Vagina (tissue), 2 donors: Measurements from ENCODE around the gene TPGS2. TPM values are rescaled to one million over a fixed set of nuclear protein-coding genes. Genes with fewer than 3 reads are reported as not detected.
"Not testable (repeated sequence)": the region's sequence is repeated elsewhere in the genome, so short reads cannot be mapped to it uniquely, and the experiment has no call there.

Experiments used
- DNase-seq, 2 donors: peaks; one replicate each; pipeline ENCODE4 v3.0.0-alpha.2; 2017; ENCODE audit errors: extremely low spot score in 2 of 2
- H3K27ac ChIP-seq: fragments of 200-600 bp; sonication (generic); one replicate; pipeline ENCODE4 v1.5.1; 2019
- H3K27me3 ChIP-seq: fragments of 200-600 bp; sonication (generic); one replicate; pipeline ENCODE4 v1.5.1; 2019
- H3K36me3 ChIP-seq, 2 donors: fragments of 200-600 bp; sonication (generic); one replicate each; pipeline ENCODE4 v1.5.1; 2017 to 2019
- H3K4me1 ChIP-seq: fragments of 200-600 bp; sonication (generic); one replicate; pipeline ENCODE4 v1.5.1; 2019
- H3K4me3 ChIP-seq, 2 donors: fragments of 200-600 bp; sonication (generic); 1 replicate in 1 of 2; 2 replicates in 1 of 2; pipeline ENCODE4 v1.5.1; 2016 to 2019
- H3K9me3 ChIP-seq: fragments of 200-600 bp; sonication (generic); one replicate; pipeline ENCODE4 v1.5.1; 2019
- CTCF ChIP-seq, 3 experiments: fragments of 450-650 bp in 2 of 3; fragments of 200-600 bp in 1 of 3; sonication (generic) in 1 of 3; IDR thresholded peaks; one replicate each; pipeline ENCODE4 v1.5.1; 2017 to 2019; ENCODE audit warnings: antibody characterized with exemption in 3 of 3, mild to moderate bottlenecking in 2 of 3, moderate library complexity in 2 of 3
- POLR2A ChIP-seq, 2 donors: fragments of 450-650 bp; IDR thresholded peaks; one replicate each; pipeline ENCODE4 v1.6.1; 2017; ENCODE audit warnings: antibody characterized with exemption in 2 of 2, mild to moderate bottlenecking in 2 of 2, moderate library complexity in 2 of 2
- POLR2AphosphoS5 ChIP-seq, 2 donors: sonication (generic); formaldehyde crosslinking; IDR thresholded peaks; one replicate each; pipeline ENCODE4 v1.9.0; 2017; ENCODE audit warnings: antibody characterized with exemption in 2 of 2, mild to moderate bottlenecking in 2 of 2, low read depth in 1 of 2; ENCODE audit not compliant: insufficient read depth in 1 of 2
- intact Hi-C: fragments of 100-400 bp; cut with DNase I; formaldehyde crosslinking; loops from one replicate; pipeline ENCODE4 v1.15.1; 2023
- total RNA-seq: library from RNA; depleted of rRNA; stranded (reverse); fragments of >200 nt; gene quantifications from one replicate; pipeline ENCODE4 v1.2.3, GENCODE V29; 2016

The TPGS2 gene
- total RNA-seq = 171 TPM

- Histone ChIP-seq H3K27me3 (no peaks in the 10 kb centered on the region), H3K4me3 (peak within 1 kb of the TSS; percentile 81 to 95), H3K27ac (peak within 1 kb of the TSS; percentile 84), H3K36me3 (no peaks in the 10 kb centered on the region), H3K4me1 (peaks cover 34% of the 10 kb centered on the region), H3K9me3 (no peaks in the 10 kb centered on the region)
- intact Hi-C loops = no loop called here
- peak in 1 of 3 experiments; percentile 28 for TF ChIP-seq CTCF (IDR thresholded peaks at IDR 0.05)
- TF ChIP-seq POLR2A (IDR thresholded peaks at IDR 0.05) = peak in 1 of 2 donors; percentile 20
- peak; percentile 6 to 72 for TF ChIP-seq POLR2AphosphoS5 (IDR thresholded peaks at IDR 0.05; ENCODE audit: insufficient read depth in 1 of 2, low read depth in 1 of 2)
- DNase-seq = no peak
Observed at GRCh38 chr18:36828630-36829361, at the start of gene TPGS2, which contains the start of gene KIAA1328. TSS of gene TPGS2 (minus strand) at chr18:36829002. CDS start at chr18:36828767, 235 bp downstream. TSS of gene KIAA1328 (plus strand) at chr18:36829127. CDS start at chr18:36829139, 12 bp downstream.

- H3K4me3 ChIP-seq, H3K27me3 ChIP-seq, H3K9me3 ChIP-seq, H3K4me1 ChIP-seq, DNase-seq, H3K36me3 ChIP-seq, H3K27ac ChIP-seq, intact Hi-C loops: not testable (repeated sequence)
Observed at GRCh38 chr18:36873826-36874225, 45.0 kb upstream of the TPGS2 start.

- no peak overlapping the region for H3K27ac ChIP-seq
- H3K4me3 ChIP-seq = no peak overlapping the region
- no peaks in the 10 kb centered on the region for H3K9me3 ChIP-seq
- H3K27me3 ChIP-seq = no peaks in the 10 kb centered on the region
- DNase-seq = no peak
- no peaks in the 10 kb centered on the region for H3K36me3 ChIP-seq
- H3K4me1 ChIP-seq = no peaks in the 10 kb centered on the region
- no peak for TF ChIP-seq POLR2A (IDR thresholded peaks at IDR 0.05)
- no peak for TF ChIP-seq POLR2AphosphoS5 (IDR thresholded peaks at IDR 0.05; ENCODE audit: insufficient read depth in 1 of 2, low read depth in 1 of 2)
- no peak for TF ChIP-seq CTCF (IDR thresholded peaks at IDR 0.05)
- intact Hi-C loops = no loop called here
Observed at GRCh38 chr18:36872329-36872728, 43.5 kb upstream of the TPGS2 start.

GRCh38 chr18:36871801-36872200, 43.0 kb upstream of the TPGS2 start:
- no peak overlapping the region for H3K27ac ChIP-seq

GRCh38 chr18:36867056-36867455, 38.3 kb upstream of the TPGS2 start:
- Histone ChIP-seq H3K27me3 (no peaks in the 10 kb centered on the region), H3K36me3 (peaks cover 0 to 4% of the 10 kb centered on the region in 2 donors), H3K4me3 (no peak overlapping the region), H3K27ac (no peak overlapping the region), H3K9me3 (no peaks in the 10 kb centered on the region), H3K4me1 (no peaks in the 10 kb centered on the region)
- TF ChIP-seq CTCF (IDR thresholded peaks at IDR 0.05) = no peak
- no peak for TF ChIP-seq POLR2AphosphoS5 (IDR thresholded peaks at IDR 0.05; ENCODE audit: insufficient read depth in 1 of 2, low read depth in 1 of 2)
- no peak for TF ChIP-seq POLR2A (IDR thresholded peaks at IDR 0.05)
- no peak for DNase-seq
- intact Hi-C loops = no loop called here

More at GRCh38 chr18:36871801-36872200, 43.0 kb upstream of the TPGS2 start:
- no peaks in the 10 kb centered on the region for H3K36me3 ChIP-seq
- H3K9me3 ChIP-seq = no peaks in the 10 kb centered on the region
- no peaks in the 10 kb centered on the region for H3K27me3 ChIP-seq
- no peak for DNase-seq
- intact Hi-C loops = no loop called here
- TF ChIP-seq POLR2A (IDR thresholded peaks at IDR 0.05) (no peak), CTCF (IDR thresholded peaks at IDR 0.05) (no peak), POLR2AphosphoS5 (IDR thresholded peaks at IDR 0.05; ENCODE audit: insufficient read depth in 1 of 2, low read depth in 1 of 2) (no peak)
- H3K4me3 ChIP-seq = no peak overlapping the region
- no peaks in the 10 kb centered on the region for H3K4me1 ChIP-seq
